IPS DF 4.7 (cell line): ENCODE results near the gene EZR.
"Not testable (repeated sequence)": the region's sequence is repeated elsewhere in the genome, so short reads cannot be mapped to it uniquely, and the experiment has no call there.

Experiments used
- DNase-seq: peaks from one replicate; pipeline ENCODE4 v3.0.0-alpha.2; 2013; ENCODE audit warnings: low spot score; ENCODE audit errors: extremely low read depth

Gene EZR

DNA sequence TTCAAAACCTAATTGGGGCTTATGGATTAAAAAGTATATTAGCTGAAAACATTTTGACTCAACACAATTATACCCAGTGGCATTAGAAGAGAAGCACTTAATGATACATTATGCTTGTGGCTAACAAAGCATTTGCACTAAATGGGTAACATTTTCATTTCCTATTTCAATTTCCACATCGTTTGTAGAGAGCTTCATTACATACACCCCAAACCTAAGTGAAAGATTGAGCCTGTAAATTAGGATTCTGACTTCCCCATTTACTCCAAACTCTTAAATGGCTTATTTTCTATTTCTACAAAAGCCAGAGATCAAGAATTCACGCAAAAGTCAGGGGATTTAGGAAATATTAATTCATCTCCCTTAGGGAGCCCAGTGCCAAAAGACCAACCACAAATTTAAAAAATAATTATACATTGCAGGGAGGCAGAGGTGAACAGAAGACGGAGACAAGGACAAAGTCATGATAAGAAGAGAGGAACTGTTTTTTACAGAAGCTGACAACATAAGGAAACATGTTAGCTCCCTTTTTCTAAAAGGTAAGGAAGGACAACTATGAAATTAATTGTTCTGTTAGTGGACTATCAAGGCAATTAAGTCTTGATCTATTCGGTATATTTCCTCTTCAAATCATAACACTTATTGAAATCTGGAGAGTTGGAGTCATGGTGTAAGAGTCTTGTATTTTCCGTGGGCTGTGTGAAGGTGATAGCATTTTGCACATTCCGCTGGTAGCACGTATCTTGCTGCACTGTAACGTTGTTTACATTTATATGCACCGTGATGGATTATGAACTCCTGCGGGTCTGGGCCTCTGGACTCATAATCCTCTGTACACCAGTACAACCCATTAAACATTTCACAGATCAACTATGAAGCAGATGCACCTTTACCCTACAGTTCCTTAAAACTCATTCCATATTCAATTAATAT lies 24.8 kb upstream of the EZR start:
- no peak for DNase-seq

DNA sequence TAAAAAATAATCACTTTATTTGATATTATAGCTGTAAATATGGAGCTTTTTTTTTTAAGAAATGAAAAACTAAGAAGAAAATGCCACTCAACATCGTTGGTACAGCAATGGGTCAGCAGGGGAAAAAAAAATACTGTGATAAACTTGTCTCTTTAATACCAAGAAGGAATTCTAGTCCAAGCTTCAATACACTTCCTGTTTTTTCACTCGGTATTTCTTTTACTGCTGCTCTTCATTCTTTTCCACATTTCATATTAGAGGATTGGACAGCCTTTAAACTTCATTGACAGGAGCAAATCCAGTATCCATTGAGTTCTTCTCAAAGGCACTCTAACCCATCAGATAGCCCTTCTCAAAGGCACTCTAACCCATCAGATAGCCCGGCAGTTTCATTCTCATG lies 22.2 kb upstream of the EZR start:
- DNase-seq, result no peak

DNA sequence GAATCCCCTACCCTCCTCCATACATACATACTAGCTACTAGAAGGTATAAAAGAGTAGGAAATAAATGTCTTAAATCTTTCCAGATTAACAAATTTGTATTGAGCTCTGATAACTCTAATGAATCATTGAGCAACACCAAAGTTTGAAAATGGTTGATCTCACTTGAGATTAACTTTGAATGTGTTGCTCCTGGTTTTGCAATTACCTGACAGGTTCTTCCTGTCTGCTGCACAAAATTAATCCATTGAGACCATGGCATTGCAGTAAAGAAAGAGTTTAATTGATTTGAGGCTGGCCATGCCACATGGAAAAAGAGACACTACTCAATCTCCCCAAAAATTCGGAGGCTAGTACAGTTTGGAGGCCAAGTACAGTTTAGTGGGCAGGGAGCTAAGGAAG lies 21.3 kb upstream of the EZR start:
- no peak for DNase-seq

DNA sequence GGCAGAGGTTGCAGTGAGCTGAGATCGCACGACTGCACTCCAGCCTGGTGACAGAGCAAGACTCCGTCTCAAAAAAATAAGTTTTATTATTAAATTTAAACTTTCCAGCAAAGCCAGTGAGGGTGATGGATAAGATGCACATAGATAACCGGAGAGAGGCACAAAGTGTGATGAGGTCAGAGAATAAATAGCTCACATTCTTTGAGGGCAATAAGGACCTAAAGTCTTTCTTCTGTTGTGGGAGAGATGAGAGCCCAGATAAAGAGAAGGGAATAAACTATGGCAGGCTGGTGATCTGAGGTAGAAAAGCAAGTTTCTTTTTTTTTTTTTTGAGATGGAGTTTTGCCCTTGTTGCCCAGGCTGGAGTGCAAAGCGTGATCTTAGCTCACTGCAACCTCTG lies 20.6 kb upstream of the EZR start:
- DNase-seq, result no peak

DNA sequence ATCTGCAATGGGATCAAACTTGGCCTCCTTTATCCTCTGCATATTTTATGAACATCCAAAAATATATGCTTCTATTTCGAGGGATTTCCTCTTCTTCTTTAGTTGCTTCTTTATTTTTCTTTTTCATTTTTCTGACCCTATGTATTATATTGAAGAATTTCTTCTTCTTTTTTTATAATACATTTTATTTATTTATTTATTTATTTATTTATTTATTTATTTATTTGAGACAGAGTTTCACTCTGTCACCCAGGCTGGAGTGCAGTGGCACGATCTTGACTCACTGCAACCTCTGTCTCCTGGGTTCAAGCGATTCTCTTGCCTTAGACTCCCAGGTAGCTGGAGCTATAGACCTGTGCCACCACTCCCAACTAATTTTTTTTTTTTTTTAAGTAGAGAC lies 19.6 kb upstream of the EZR start:
- DNase-seq, result not testable (repeated sequence)

DNA sequence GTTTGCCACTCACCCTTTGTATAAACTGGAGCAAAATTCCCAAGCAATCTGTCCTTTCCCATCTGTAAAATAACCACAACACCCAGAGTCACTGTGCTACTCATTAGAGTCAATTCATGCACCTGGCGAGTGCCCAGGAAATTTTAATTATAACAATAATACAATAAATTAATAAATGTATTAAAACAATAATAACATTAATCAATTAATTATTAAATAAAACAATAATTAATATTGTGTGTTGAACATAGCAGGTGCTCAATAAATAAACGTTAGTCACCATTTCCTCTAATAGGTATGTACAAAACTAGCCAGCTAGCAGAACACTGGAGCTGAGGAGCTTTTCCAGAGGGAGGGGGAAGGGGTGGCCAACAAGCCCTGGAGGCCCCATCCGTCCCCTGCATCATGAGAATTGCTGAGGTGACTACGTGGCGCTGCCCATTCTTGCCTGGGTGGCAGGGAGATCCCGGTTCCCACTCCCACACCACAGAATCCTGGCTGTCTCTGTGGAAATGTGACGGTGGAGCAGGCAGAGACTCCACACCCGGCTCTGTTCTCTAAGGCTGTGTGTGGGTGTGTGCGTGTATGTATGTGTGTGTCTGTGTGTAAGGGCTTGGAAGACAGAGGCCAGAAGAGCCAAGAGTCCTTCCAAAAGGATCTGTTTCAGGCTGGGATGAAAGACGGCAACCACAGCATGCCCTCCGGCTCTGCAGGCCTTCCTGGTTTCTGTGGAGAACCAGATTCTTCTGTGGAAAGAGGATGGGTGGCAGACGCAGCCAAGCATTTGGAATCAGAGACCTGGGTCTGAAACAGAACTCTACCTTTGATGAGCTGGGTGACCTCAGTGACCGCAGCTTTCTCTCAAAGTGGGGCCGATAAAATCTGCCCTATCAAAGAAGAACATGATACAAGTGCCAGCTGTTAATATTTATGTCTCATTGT lies 18.8 kb upstream of the EZR start:
- DNase-seq, result no peak

DNA sequence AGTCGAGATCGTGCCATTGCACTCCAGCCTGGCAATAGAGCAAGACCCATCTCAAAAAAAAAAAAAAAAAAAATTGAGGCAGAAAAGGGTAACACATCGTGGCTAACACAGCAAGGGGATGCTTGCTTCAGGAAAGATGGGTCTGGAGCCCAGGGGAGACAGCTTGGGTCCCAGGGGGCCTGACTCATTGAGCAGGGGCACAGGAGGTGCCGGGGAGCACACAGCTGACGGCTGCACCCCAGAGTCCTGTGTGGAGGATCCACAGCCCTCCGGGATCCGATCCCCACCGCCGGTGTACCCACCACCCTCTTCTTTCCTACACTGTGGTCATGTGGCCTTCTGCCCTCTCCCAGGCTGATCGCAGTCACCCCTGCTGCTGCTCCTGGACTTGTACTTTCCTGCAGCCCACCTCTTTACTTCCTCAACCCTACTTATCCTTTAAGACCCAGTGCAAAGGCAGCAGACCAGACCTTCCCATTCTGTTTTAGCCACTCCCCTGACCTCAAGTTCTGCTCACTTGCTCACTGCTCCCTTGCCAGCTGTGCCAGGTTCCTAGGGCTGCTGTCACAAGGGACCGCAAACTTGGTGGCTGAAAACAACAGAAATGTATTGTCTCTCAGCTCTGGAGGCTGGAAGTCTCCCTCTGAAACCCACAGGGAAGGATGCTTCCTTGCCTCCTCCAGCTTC lies 17.6 kb upstream of the EZR start:
- DNase-seq, result no peak

DNA sequence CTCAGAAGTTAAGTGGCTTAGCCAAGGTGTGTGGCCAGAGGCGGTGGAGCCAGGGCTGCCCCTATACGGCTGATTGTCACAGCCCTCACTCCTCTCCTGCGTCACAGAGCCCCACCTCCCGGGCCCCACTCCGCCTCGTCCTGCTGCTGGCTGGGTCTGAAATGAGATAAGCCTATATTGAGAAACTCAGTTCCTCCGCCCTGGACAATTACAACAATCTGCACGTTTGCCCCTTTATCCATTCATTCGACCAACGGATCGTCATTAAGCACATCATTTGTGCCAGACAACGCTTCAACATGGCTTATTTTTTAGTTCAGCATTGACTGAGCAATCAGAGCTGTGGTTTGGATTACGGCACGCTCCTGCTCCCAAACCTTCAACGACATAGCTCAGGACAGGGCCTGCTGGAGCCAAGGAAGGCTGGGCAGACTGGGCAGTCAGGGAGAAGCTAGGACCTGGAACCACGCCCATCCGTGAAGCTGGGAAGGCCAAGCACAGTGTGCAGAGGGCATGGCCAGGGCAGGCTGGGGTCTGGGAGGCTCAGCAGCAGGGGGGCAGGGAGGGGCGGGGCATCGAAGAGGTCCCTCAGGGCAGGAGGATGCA lies 16.6 kb upstream of the EZR start:
- no peak for DNase-seq

DNA sequence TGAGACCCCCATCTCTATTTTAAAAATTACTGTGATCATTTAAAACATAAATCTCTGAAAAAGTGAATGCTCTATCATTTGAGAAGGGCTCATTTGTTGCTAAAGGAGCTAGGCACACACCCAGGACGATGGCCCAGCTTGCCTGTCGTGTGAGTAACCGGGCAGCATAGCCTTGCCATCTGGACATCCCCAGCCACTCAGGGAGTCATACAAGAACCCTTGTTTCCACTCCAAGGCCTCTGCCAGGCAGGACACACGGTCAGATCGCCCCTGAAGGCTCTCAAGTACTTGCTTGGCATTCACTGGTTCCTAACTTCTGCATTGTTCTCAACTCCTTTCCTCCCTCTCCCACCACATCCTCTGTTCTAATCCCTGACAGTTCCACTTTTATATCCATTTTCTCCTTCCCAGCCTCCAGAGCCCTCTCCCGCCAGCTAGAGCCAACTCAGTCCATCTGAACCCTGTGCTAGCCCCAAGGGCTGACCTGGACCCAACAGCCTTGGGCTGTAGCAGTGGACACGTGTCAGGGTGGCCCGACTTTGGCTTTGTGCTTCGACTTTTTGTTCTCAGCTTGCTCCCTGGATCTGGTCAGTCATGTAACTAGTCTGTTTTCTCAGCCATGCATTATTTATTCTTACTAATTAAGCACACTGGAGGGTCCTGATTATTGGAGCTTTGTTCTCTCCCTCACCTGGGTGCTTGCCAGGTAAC lies 15.7 kb upstream of the EZR start:
- no peak for DNase-seq

DNA sequence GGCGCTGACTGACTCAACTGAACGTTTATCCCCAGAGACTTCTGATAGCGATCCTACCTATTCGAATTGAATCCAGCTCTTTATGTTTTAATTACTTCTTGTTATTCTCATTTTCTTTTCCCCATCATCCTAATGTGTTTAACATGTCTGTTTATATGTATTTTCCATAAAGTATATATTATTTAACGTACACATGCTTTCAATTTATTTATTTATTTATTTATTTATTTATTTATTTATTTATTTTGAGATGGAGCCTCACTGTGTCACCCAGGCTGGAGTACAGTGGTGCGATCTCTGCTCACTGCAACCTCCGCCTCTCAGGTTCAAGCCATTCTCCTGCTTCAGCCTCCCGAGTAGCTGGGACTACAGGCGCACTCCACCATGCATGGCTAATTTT lies 13.6 kb upstream of the EZR start:
- not testable (repeated sequence) for DNase-seq

DNA sequence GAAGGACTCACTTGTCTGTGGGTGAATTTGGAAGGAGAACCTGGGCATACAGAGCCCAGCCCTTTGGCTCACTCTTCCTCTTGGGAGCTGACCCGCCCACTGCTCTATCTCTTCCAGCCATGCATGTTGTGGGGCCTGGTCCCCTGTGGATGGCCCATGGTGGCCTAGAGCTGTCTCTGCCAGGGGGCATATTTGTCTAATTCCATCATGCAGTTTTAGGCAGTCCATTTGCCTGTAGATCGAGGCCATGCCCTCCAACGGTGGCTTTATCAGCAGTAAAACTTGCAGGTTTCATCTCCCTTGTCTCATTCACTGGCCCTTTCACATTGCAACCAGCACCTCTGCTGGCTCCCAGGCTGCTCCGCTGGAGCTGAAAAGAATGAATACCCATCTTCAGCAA lies 12.9 kb upstream of the EZR start:
- DNase-seq, result no peak

DNA sequence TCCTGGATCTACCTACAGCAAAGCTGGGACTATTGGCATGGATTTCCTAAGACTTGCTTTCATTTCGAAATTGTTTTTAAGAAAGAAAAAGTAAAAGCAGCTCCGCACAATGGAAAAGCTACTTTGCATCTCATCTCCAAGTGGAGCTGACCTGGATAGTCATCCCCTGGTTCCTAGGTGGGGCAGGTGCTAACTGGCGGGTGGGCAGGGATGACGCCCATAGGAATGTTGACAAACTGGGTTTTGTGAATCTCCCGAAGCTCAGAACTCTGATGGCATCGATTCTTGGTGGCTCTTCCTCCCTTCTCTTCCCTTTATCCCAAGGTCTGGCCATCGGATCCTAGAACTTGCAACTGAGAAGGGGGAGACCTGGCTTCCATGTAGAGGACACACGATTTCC lies 12.4 kb upstream of the EZR start:
- no peak for DNase-seq

DNA sequence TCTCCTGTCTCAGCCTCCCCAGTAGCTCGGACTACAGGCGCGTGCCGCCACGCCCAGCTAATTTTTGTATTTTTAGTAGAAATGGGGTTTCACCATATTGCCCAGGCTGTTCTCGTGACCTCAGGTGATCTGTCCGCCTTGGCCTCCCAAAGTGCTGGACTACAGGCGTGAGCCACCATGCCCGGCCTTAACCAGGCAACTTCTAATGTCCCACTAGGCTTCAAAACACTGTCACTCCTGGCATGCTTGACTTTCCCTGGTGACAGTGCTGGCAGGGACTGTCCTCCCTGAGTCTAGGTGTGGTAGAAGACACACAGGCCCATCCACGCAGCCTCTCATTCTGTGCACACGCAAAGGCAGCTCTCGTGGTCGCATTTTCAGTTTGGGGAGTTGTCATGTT lies 11.6 kb upstream of the EZR start:
- no peak for DNase-seq

DNA sequence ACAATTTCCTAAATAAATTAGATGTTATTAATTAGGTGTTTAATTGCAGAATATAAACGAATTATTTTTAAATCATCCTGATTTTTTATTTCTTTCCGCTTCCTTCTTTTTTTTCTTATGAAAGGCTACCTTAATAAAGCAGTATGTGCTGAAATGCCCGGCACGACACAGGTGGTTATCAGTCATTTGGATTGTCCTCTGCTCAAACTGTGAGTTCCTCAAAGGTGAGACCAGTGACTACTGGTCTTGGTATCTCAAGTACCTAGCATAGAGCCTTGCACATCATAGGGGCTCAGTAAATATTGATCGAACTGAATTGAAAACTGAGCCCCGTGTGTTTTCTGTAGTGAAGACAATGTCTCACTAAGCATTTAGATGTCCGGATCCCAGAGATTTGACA lies 9.6 kb upstream of the EZR start:
- DNase-seq, result no peak

DNA sequence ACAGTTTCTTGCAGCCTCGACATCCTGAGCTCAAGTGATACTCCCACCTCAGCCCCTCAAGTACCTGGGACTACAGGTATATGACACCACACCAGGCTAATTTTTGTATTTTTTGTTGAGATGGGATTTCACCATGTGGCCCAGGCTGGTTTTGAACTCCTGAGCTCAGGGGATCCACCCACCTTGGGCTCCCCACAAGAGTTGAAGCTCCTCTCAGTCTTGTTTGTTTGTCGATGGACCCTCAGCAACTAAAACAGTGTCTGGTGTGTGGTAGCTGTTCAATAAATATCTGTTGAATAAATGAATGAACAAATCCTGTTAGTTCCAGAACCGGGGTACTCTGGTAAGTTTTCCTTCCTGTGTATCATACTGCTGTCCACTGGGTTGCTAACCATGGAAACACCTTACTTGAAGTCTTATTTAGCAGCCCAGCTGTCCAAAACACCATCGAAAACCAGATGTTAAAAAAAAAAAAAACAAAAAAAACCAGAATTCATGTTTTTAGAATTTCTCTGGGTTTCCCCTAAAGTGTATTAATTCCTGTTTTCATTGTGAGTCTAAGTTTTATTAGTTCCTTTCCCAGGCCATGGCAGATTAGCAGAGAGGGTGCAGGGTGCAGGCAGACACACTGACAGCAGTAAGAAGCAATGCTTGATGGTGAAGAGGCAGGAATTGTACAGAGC lies 7.8 kb upstream of the EZR start:
- no peak for DNase-seq

DNA sequence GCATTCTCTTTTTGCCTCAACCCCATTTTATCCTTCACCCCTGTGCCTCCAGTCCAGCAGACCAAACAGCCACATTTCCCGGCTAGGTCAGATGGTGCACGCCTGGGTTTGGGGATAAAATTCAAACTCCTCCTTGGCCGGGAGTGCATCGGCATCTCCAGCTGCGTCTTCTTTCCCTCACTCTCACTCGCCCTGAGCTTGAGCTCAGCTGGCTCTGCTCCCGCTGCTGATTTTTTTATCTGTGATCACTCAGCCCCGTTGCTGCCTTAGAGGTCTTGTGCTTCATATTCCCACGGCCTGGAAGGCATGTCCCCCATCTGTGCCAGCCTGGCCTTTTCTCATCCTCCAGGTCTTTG lies 6.8 kb upstream of the EZR start:
- no peak for DNase-seq

DNA sequence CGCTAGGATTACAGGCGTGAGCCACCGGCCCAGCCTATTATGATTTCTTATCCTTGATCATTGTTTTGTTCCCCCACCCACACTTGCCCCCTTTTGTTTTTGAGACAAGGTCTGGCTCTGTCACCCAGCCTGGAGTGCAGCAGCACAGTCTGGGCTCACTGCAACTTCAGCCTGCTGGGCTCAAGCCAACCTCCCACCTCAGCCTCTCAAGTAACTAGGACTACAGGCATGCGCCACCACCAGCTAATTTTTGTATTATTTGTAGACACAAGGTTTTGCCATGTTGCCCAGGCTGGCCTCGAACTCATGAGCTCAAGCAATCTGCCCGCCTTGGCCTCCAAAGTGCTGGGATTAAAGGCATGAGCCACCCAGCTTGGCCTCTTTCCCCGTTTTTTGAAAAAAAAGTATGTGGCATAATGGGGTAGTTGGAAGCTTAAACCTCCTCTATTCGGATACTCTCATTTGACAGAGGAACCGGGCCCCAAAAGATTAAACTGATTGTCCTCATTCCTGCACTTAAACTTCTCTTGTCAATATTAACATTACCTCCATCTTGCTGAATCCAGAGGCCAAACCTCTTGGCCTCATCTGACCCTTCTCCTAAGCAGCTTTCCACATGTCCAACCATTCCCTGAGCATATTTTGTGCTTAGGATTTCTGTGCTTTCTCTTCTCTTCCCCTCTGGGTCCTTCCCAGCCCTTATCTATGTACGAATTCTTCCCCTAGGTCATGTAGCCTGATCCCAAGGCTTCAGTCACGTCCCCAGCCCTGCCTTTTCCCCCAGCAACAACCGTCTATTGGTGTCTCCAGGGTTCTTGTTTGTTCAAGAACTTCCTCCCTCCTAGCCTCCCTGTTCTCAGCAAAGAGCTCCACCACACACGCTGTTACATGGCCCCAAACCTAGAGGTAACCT lies 6.1 kb upstream of the EZR start:
- DNase-seq, result no peak

DNA sequence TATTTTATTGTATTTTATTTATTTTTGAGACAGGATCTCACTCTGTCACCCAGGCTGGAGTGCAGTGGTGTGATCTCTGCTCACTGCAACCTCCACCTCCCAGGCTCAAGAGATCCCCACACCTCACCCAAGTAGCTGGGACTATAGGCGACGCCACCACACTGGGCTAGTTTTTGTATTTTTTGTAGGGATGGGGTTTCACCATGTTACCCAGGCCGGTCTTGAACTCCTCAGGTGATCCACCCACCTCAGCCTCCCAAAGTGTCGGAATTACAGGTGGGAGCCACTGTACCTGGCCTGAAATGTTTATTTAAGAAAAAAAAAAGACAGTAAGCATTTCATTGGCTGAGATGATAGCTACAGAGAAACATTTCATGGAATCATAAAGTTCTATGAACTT lies 4.4 kb upstream of the EZR start:
- not testable (repeated sequence) for DNase-seq

DNA sequence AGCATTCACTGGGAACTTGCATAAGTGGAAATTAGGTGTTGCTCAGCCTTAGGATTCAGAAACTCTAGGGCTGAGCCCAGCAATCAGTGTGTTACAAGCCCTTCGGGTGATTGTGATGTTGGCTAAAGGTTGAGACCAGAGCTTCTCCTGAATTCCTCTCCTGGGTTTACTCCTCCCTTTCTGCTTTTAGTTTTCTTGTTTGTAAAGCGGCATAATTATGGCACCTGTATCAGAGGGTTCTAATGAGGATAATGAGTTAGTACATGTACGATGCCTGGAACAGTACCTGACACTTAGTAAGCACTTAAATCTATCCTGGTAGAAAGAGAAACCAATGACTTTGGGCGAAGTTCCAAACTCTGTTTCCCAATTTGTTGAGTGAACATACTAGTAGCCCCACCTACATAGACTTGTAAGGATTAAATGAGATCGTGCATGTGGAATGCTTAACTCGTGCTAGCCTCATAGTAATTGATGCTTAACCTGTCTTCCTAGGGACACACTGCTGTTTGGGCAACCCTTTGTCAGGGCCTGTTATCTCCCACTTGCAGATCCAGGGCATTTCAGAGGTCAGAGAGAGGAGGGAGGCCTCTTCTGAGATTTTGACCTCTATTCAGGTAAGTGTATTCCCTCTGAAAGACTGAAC lies 932 bp upstream of the EZR start:
- DNase-seq, result no peak
